ENCODE data around the gene MAP3K10. TPM values are rescaled to one million over a fixed set of nuclear protein-coding genes. Genes with fewer than 3 reads are reported as not detected.

The MAP3K10 gene
- total RNA-seq, 1 donor from 2014 or later: 17.2 TPM

DNA sequence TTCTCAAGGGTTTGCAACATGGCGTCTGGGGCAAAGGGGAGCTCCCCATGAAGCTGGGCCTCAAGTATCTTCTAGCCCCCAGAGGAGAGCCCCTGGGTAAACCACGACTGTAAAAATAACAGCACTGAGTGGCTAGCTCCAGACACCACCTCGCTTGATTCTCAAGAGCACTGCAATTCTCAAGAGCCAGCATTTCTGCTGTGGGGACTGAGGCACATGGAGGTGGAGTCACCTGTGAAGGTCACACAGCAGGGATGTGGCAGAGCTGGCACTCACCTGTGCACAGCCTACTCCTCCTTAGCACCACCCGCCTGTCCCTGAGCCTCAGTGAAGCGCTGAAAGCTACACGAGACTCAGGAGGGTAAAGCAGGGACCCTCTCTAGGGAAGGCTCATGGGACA, 56.0 kb downstream of the MAP3K10 start:
- DNase-seq: no peak
- no peak for ATAC-seq
- H3K36me3 ChIP-seq: no peaks in the 10 kb centered on the region
- no peak overlapping the region for H3K4me3 ChIP-seq
- TF ChIP-seq, protein P1, sequence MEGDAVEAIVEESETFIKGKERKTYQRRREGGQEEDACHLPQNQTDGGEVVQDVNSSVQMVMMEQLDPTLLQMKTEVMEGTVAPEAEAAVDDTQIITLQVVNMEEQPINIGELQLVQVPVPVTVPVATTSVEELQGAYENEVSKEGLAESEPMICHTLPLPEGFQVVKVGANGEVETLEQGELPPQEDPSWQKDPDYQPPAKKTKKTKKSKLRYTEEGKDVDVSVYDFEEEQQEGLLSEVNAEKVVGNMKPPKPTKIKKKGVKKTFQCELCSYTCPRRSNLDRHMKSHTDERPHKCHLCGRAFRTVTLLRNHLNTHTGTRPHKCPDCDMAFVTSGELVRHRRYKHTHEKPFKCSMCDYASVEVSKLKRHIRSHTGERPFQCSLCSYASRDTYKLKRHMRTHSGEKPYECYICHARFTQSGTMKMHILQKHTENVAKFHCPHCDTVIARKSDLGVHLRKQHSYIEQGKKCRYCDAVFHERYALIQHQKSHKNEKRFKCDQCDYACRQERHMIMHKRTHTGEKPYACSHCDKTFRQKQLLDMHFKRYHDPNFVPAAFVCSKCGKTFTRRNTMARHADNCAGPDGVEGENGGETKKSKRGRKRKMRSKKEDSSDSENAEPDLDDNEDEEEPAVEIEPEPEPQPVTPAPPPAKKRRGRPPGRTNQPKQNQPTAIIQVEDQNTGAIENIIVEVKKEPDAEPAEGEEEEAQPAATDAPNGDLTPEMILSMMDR (IDR thresholded peaks at IDR 0.05): no peak
- no peaks in the 10 kb centered on the region for H3K27me3 ChIP-seq
- intact Hi-C loops (cut with DNase I): no loop called here
- H3K9me3 ChIP-seq: no peaks in the 10 kb centered on the region
- peaks cover 24% of the 10 kb centered on the region for H3K4me1 ChIP-seq
- H3K27ac ChIP-seq: no peak overlapping the region

DNA sequence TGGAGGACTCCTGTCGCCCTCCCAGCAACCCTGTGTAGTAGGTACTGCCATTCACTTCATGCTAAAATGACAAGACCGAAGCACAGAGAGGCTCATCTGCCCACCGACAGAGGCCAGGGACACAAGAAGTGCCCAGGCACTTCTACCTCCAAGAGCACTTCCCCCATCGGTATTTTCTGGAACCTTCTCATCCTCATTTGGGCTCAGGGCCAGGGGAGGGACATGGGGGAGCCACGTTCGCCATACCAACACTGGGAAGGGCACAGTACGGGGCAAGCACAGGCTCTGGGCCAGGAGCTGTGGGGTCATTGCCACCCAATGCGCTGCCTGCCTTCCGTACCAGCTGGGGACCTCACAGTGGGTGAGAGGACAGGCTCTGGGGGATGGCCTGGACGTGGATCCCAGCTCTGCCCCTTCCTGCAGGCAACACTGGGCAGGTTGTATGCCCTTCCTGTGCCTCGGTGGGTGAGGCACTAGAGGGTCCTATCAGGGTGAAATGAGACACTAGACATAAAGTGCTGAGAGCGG, 56.6 kb downstream of the MAP3K10 start:
- peaks cover under 1% of the 10 kb centered on the region for H3K36me3 ChIP-seq
- intact Hi-C loops (cut with DNase I): no loop called here
- no peak overlapping the region for H3K27ac ChIP-seq
- peaks cover 18% of the 10 kb centered on the region for H3K4me1 ChIP-seq
- no peak overlapping the region for H3K4me3 ChIP-seq
- TF ChIP-seq, protein P1 (IDR thresholded peaks at IDR 0.05): no peak
- no peaks in the 10 kb centered on the region for H3K27me3 ChIP-seq
- no peaks in the 10 kb centered on the region for H3K9me3 ChIP-seq
- ATAC-seq (no peak), DNase-seq (no peak)

DNA sequence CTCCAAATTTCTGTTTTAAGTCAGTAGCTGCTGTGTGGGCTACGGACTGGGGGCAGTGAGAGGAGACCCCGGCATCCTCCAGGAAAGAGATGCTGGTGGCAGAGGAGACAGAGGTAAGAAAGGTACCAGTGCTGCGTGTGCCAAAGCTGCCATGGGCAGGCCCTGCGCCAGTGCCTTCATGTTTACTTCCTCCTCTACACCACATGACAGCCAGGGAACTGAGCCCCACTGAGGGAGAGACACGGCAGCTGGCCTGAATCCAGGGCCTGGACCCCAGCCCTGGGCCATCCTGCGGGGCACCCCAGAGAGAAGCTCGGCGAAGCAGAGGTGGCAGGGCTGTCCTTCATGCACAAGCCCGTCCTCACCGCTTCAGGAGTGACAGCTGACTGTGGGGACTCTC, 58.0 kb downstream of the MAP3K10 start:
- Histone ChIP-seq H3K4me3 (no peak overlapping the region), H3K9me3 (no peaks in the 10 kb centered on the region), H3K4me1 (peaks cover 12% of the 10 kb centered on the region), H3K27me3 (no peaks in the 10 kb centered on the region), H3K36me3 (peaks cover 14% of the 10 kb centered on the region), H3K27ac (no peak overlapping the region)
- intact Hi-C loops (cut with DNase I): no loop called here
- TF ChIP-seq, protein P1 (IDR thresholded peaks at IDR 0.05): no peak
- no peak for DNase-seq
- no peak for ATAC-seq

DNA sequence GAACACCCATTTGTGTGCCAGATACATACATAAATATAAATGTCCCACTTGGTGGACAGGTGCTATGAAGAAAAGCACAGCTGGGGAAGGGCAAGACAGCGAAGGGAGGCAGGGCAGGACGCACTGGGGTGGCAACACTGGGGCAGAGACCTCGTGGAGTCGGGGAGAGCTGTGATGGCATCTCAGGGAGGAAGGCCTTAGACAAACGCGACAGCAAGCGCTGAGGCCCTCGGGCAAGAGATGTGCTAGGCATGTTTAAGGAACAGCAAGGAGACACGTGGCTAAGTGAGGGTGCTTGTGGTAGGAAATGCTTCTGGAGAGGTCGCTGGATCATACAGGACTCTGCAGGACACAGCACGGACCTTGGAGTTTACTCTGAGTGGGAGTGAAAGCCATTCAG, 58.6 kb downstream of the MAP3K10 start:
- no peaks in the 10 kb centered on the region for H3K9me3 ChIP-seq
- peaks cover 19% of the 10 kb centered on the region for H3K36me3 ChIP-seq
- H3K27me3 ChIP-seq: no peaks in the 10 kb centered on the region
- TF ChIP-seq, protein P1 (IDR thresholded peaks at IDR 0.05): no peak
- intact Hi-C loops (cut with DNase I): no loop called here
- no peak overlapping the region for H3K4me3 ChIP-seq
- DNase-seq (no peak), ATAC-seq (no peak)
- no peak overlapping the region for H3K27ac ChIP-seq
- peaks cover 10% of the 10 kb centered on the region for H3K4me1 ChIP-seq

DNA sequence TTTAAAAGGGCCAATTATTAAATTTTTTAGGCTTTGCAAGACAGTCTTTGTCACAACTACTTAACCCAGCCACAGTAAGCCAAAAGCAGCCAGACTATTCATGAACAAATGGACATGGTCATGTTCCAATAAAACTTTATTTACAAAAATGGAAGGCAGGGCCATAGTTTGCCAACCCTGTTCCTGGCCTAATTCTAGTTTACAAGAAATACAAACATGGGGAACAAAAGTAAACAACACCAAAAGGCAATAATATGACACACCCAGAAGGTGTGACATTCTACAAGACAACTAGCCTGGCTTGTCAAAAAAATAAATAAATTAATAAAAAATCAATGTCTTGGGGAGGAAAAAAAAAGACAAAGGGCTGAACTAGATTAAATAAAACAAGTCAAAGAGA, 60.0 kb downstream of the MAP3K10 start:
- DNase-seq (no peak), ATAC-seq (no peak)
- Histone ChIP-seq H3K27me3 (no peaks in the 10 kb centered on the region), H3K4me3 (no peak overlapping the region), H3K4me1 (no peaks in the 10 kb centered on the region), H3K36me3 (peaks cover 34% of the 10 kb centered on the region), H3K27ac (no peak overlapping the region), H3K9me3 (no peaks in the 10 kb centered on the region)
- intact Hi-C loops (cut with DNase I): no loop called here
- TF ChIP-seq, protein P1 (IDR thresholded peaks at IDR 0.05): no peak

DNA sequence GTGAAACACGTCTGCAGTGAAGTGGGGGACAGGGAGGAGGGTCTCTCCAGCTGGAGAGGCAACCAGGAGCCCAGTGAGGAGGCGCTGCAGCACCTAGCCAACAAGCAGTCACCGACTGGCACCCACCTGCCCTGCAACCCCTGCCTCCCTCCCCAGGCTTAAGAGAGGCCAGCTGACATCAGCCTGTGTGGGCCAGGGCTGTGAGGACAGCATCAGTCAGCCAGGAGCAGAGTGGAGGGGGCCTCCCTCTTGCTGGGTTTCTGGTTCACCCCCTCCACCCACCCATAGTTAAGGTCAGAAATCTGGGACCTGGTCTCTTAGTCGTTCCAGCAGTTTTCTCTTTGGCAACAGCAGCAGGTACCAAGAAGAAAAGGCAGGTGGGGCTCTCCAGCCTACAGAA, 60.8 kb downstream of the MAP3K10 start:
- peaks cover 41% of the 10 kb centered on the region for H3K36me3 ChIP-seq
- H3K27ac ChIP-seq: no peak overlapping the region
- no peaks in the 10 kb centered on the region for H3K9me3 ChIP-seq
- no peak overlapping the region for H3K4me3 ChIP-seq
- no peaks in the 10 kb centered on the region for H3K27me3 ChIP-seq
- intact Hi-C loops (cut with DNase I): no loop called here
- H3K4me1 ChIP-seq: no peaks in the 10 kb centered on the region
- peak; percentile 6 for ATAC-seq
- TF ChIP-seq, protein P1 (IDR thresholded peaks at IDR 0.05): no peak
- no peak for DNase-seq

Measured in upper lobe of right lung (tissue), 1 donor.